ENCODE measurements around the gene NUP93.
"Not testable (repeated sequence)": the region's sequence is repeated elsewhere in the genome, so short reads cannot be mapped to it uniquely, and the experiment has no call there.

GRCh38 chr16:56807676-56808067 lies 77.7 kb downstream of the NUP93 start:
- TF ChIP-seq CTCF, POLR2AphosphoS5 (IDR thresholded peaks at IDR 0.05): not testable (repeated sequence)

Measured in prostate gland (tissue), 2 donors.